Activated gamma-delta T cell treated with anti-CD3 and anti-CD28 coated beads, Interleukin-2, amount 50 U/mL, for 16 hours (primary cell): ENCODE data around the gene CD7.

Source experiments
- DNase-seq: peaks from one replicate; pipeline ENCODE4 v3.0.0-alpha.2; 2020; ENCODE audit warnings: low read depth

Gene CD7

DNA sequence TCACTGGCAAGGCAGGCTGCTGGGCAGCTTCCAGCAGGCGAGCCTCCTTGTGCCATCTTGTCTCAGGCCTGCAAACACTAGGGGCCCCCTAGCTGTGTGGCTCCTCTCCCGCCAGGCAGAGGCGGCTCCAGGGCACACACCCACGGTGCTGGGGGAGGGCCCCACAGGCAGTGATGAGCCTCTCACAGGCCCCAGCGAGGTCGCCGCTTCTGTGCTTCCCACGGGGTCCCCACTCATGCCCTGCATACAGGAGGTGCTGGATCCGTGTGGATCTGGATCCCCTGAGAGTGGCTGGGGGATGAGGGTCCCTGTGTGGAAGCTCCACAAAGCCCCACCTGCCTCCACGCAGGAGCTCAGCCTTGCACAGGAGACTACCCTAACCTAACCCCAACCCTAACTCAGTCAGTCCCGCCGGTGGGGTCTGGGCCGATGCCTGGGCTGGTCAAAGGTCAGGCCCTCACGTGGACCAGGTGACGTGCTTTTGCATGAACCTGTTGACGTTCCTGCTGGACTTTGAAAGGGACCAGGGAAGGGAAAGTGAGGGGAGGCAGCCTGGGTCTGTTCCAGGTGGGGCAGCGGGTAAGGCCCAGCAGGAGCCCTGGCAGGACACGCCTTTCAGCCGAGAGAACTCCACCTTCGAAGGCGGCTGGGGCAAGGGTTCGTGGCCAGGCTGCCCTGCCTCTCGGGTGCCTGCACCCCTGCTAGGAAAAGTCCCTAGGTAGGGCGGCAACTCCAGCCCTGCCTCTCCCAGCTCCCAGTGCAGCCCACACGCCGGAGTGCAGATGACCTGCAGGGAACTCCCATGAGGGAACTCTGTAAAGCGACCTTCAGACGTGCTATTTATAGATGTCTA is 11.0 kb upstream of the CD7 start:
- DNase-seq: no peak

DNA sequence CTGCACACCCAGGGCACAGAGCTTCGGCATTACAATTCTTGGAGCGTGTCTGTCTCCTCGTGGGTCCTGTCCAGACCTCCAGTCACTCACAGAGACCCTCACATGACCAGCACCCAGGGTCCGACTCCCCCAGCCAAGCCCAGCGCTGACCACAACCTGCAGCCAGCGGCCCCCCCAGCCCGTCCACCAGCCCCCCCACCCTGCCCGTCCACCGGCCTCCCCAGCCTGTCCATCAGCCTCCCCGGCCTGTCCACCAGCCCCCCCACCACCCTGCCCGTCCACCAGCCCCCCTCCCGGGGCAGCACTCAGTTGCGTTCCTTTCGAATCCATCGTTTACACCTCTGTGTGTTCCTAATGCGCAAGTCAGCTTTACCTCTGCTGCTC is 10.3 kb upstream of the CD7 start:
- DNase-seq: no peak

DNA sequence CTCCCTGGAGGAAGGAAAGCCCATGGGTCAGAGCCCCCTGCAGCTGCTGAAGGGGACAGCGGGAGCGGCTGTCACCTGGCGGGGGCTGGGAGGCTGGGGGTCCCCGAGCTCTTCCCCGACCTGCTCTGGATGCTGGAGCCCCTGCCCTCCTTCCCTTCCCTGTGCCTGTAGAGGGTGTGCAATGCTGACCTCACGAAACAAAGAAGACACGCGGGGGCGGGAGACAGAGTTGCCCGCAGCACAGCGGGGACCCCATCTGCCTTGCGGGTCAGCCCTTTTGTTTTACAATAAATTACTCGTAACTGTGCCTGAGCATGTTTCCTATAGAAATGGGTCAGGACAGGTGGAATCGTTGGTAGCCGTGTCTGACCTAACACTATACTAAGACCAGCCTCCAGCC is 9.9 kb upstream of the CD7 start:
- no peak for DNase-seq

DNA sequence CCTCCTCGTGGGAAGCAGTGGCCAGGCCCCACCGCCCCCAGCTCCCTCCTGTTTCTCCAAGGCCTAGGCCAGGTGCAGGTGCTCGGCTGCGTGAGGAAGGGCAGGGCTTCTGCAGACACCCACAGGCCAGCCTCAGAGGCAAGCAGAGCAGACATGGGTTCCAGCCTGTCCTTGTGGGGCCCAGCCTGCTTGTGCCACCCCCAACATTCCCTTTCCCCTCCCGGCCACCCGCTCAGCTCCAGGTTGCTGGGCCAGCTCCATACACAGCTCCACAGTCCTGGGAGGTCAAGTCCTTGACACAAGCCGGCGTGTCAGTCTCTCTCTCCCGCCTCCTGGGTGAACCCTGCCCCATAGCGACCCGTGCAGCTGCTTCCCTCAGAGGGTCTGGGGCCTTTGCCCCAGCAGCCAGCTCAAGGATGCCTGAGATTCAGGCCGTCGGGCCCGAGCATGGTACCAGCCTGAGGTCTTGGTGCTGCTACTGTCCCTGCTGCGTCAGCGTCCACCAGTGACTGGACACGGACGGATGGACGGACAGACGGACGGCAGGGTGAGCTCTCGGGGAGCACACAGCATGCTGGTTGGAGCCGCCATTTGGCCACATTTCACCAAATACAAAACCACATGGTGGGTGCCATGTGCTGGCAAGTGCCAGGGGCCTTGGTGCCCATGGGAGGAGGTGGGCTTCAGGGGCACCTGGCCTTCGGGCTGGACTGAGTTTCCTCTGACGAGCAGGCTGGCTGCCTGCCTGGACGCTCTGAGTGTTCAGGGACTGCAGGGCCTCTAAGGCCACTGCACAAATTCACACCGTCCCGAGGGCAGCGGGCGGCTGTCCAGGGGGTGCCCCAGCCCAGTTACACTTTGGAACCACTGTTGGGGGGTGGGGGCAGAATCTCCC is 8.1 kb upstream of the CD7 start:
- no peak for DNase-seq

DNA sequence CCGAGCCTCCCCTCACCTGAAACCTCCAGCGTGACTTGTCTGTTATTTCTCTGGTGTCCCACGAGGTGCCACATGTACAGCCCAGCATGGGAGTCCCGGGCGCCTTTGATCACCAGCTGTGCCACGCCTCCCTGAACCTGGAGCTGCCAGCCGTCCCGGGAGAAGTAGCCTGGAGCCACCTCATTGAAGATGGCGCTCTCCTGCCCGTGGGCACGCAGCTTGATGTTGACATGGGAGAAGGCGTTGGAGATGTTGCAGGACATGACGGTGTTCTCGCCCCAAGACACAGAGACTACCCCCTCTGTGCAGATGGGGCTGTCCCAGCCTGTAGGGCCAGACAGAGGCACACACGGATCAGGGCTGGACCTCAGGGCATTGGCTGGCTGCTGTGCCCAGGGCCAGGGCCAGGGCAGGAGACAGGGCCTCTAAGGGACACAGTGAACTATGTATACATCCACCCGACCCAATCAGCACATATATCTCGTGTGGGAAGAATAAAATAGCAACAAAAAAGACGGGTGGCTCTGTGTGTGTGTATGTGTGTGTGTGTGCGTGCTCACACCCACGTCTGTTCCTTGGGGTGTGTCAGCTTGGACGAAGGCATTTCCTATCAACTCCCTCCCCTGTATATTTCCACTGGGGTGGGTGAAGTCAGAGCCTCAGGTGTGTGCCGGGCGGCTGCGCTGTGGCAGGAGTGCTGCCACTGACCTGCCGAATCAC is 7.3 kb upstream of the CD7 start:
- no peak for DNase-seq

DNA sequence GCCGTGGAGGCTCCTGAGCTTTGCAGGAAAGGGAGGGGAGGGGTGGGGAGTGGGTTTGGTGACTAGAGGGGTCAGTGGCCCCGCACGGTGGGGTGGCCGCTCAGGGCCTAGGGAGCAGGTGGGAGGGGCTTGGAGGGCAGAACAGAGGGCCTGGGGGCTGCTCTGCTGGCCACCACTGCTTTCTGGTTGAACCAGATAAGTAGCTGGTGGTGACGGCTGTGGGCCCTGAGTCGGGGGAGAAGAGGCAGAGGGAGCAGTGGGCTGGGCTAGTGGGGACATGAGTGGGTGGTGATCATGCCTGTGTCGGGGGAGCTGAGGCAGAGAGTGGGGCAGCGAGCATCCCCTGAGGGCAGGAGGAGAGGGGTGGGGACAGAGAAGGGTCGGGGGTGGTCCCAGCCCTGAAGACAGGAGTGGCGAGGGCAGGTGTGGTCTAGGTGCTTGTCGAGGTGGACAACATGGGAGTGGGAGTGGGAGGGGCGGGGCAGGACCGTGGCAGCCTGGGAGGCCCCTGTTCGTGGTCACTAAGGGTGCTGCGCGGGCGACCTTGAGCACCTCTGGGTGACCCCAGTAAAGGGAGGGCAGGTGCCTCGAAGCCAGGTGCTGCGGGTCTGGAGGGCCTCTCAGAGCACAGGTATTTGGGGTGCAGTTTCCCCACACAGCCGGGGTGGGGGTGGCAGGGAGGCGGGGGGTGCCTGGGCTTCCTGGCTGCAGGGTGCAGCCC is 6.3 kb upstream of the CD7 start:
- DNase-seq: no peak

DNA sequence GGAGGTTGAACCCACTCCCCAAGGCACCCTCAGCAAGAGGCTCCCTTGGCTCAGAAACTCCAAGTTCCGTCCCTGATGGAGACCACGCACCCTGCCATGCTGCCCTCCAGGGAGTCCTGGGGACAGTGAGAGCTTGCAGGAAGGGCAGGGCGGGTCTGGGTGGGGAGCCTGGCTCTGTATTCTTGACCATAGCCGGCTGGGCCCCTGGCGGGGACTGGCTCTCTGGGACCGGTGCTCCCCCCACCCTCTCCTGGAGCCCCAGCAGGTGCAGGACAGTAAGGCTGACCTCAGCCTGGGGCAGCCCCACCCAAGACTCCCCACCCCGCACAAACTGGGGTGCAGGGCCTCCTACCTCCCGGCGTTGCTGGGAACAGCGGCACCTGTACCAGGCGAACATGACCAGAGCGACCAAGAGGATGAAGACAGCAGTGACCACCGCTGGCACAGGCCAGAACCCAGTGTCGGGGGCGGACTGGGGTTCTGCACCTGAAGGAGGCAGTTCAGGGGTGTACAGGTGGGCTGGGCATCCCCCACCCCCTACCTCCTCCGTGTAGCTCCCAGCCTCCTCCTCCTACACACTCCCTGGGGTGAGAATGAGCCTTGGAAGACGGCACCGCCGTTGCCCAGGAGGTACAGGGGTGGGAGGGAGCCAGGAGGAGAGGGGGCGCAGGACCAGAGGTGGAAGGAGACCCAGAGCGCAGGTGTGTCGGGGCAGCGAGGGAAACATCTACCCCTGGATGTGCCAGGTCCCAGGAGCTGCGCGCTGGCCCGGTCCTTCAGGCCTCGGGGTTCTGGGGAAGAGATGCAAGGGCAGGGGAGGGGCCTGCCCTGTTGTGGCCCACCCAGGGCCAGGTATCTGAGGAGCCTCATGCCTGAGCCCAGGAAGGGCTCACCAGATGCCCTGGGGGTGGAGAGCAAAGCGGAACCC is 5.4 kb upstream of the CD7 start:
- no peak for DNase-seq

DNA sequence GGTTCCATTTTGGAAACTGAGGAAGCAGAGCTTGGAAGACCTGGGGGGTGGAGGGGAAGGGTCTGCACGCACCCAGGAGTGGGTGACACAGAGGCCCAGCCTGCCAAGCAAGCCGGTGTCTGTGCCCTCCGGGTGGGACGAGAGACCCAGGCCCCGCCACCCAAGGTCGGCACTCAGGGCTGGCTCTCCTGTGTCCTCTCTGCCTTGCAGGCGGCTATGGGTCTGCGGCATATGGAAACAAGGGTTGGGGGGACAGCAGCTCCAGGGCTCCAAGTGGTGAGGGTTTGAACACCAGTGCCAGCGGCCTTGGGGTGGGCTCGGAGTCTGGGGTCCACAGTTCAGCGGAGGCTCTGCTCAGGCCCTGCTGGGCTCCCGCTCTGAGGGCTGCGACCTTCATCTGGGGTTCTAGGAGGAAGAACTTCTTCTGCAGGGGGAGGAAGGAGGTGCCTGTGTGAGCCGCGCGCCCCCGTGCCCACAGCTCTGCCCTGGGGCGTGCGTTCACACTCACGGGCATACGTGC is 4.6 kb upstream of the CD7 start:
- DNase-seq: no peak

DNA sequence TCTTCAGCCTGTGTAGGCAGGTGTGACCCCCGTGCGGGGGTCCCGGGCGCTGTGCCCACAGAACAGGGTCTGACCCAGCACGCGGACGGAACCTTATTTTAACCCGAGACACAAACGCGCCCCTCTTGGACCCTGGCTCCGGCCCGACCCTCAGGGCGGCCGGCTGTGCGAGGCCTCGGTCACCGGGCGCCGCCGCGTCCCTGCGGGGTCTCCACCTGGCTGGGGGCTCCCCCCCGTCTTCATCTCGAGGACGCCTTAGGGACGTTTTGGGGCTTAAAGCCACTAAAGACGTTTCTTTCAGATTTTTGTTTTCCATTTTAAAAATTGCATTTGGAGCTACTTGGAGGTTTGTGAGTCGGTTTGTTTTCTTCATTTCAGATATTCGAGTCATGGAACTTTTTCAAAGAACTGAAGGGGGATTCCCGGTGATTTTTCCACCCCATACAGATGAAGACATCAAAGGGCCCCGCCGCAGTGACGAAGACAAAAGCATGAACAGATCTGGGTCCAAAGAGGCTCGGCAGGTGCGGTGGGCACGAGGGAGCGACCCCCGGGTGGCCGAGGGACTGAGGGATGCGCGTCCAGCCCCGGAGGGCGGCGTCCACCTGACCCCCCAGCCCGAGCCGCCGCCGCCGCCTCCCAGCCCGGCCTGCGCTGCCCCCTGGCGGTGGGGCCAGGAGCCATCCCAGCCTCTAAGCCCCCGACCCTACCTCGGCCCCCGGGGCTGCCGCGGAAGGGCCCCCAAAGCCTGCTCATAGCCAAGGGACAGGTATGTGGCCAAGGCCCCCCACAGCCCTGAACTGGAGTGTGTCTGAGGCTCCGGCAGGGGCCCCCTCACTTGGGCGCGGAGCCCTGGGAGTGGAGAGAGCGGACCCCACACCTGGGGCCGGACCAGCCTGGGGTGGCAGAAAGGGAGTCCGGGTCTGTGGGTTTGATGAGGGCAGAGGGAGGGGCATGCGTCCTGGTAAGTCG is 3.8 kb upstream of the CD7 start:
- peak; percentile 69 for DNase-seq

DNA sequence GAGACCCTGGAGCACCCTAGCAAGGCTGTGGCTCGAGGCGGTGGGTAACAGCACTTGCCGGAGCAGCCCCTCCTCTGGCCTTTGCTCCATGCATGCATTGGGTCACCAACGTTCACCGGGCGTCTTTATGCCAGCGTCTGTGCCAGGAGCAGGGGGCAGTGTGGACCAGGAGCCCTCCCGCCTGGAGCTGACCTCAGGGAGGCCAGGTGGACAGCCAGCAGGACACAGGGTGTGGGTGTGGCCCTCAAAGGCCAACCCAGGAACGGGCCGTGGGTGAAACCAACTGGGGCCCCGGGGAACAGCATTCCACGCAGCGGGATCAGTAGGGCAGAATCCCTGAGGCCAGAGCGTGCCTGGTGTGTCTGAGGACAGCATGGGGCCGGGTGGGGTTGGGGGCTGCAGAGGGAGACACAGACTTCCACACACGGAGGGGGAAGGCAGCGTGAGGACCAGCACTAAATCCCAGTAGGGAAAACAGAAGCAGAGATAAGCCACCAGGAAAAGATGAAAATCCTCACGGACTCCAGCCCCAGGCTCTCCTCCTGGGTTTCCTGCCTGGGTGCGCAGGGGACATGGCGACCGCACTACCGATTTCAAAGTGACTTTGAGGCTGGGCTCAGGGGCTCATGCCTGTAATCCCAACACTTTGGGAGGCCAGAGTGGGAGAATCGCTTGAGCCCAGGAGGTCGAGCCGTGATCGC is 2.9 kb upstream of the CD7 start:
- DNase-seq: no peak

DNA sequence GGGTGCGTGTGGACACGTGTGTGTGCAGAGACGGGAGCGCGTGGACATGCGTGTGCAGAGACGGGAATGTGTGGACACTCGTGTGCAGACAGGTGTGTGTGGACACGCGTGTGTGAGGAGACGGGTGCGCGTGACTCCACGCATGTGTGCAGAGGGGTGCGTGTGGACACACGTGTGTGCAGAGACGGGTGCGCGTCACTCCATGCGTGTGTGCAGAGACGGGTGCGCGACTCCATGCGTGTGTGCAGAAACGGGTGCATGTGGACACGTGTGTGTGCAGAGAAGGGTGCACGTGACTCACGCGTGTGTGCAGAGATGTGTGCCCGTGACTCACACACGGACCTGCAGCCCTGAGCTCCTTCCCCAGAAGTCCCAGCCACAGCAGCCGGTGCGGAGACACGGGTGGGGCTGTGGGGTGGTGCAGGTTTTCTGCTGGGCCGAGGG is 2.2 kb upstream of the CD7 start:
- DNase-seq: no peak

DNA sequence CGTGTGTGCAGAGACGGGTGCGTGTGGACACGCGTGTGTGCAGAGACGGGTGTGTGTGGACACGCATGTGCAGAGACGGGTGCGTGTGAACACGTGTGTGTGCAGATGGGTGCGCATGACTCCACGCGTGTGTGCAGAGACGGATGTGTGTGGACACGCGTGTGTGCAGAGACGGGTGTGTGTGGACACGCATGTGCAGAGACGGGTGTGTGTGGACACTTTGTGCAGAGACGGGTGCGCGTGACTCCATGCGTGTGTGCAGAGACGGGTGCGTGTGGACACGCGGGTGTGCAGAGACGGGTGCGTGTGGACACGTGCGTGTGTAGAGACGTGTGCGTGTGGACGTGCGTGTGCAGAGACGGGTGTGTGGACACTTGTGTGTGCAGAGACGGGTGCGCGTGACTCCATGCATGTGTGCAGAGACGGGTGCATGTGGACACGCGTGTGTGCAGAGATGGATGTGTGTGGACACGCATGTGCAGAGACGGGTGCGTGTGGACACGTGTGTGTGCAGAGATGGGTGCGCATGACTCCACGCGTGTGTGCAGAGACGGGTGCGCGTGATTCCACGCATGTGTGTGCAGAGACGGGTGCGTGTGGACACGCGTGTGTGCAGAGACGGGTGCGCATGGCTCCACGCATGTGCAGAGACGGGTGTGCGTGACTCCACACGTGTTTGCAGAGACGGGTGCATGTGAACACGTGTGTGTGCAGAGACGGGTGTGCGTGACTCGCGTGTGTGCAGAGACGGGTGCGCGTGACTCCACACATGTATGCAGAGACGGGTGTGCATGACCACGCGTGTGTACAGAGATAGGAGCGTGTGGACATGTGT is 1.6 kb upstream of the CD7 start:
- DNase-seq: no peak

DNA sequence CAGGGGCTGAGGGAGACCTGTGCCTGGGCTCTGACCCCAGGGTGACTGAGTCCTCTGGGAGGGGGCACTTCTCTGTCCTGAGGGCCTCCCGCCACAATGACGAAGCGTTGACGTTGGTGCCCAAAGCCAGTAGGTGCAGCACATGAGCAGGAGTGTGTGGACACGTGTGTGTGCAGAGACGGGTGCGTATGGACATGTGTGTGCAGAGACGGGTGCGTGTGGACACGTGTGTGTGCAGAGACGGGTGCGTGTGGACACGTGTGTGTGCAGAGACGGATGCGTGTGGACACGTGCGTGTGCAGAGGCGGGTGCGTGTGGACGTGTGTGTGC is 726 bp upstream of the CD7 start:
- no peak for DNase-seq

DNA sequence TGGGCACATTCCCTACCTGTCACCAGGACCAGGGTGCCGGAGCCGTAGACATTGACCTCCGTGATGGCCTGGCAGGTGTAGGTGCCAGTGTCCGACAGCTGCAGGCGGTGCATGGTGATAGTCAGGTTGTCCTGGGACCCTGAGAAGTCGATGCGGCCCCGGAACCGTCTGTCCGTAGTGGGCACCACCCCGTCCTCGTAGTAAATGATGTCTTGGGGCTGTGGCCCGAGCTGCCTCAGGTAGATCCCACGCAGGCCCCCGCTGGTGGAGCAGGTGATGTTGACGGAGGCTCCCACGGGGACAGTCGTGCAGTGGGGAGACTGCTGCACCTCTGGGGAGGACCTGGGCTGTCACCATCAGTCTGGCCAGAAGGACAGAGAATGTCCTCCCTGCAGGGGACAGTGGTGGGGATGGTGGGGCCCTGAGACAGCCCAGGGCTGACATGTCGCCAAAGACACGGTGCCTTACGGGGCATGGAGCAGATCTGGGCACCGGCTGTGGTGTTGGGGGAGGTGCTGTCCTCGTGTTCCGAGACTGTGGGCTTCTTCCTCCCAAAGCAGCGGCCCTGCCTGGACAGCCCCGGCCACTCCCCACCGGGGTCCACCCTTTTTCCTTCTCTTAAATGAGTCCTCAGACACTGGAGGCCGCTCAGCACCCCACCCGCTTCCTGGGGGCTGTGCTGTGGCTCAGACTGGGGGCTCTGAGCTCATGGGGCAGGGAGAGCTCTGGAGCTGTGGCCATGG is 586 bp downstream of the CD7 start:
- no peak for DNase-seq

DNA sequence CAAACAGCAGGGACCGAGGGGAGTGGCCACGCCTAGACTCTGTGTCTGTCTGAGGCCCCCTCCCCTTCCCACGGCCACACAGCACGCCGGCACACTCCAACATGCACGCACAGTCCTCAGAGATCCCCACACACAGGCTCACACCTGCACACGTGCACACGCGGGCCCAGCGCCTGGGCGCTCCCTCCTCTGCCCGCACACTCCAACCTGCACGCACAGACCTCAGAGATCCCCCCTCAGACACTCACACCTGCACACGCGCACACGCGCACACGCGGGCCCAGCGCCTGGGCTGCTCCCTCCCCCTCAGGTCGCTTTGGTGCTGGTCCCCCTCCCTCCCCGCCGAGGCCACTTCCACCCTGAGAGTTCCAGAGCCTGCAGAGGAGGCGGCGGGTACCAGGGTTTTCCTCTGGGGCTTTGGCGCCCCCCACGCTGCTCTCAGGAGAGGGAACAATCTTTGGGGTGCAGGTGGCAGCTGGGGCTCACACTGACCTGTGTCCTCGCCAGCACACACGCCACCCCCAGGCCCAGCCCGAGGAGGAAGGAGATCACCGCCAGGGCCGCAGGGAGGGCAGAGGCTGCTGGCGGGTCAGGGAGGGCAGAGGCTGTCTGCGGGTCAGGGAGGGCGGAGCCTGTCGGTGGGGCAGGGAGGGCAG is 1.6 kb downstream of the CD7 start:
- peak; percentile 39 for DNase-seq

DNA sequence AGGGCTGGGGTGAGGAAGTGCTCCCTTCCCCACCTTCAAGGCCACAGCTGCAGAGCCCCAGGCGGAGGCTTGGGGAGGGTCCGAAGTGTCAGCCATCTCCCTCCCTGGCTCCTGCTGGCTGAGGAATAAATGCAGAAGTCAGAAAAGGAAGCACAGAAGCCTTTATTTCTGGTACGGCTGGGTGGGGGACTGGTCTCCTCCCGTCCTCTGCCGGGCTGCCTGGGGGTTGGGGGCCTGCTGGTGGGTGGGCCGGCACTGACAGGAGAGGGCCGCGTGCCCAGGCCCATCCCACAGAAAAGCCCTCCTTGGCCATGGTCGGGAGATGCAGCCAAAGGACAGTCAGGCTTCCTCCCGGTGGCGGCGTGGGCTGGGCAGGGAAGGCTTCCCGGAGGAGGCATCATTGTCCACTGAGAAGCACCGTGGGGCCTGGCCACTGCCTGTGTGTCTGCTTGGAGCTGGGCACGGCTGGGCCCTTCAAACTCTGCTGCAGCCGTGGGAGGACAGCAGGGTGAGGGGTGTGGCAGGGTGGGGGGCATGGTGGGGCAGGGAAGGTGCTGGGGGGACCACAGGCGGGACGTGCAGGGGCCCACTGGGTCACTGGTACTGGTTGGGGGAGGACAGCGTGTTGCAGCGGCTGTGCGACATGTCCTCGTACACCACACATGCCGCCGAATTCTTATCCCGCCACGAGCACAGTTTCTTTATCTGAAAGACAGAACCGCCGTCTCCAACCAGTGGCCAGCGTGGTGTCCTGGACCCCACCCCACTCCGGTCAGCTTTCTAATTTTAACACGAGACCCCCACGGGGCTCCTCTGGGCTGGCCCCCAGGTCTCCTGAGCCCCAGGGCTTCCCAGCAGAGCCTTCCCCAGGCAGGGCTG is 2.4 kb downstream of the CD7 start:
- DNase-seq: no peak
